ENCODE data around the gene PTPRD. TPM values are rescaled to one million over a fixed set of nuclear protein-coding genes. Genes with fewer than 3 reads are reported as not detected.
A peak's percentile ranks its signal among the peaks of the same experiment; 100 is the strongest.

The PTPRD gene
- total RNA-seq, 2 experiments from 2014 or later: 0.03 TPM; not detected in 1

GRCh38 chr9:9743822-9744221 is 869.0 kb downstream of the PTPRD start:
- no peak for TF ChIP-seq EZH2phosphoT487 (IDR thresholded peaks at IDR 0.05; ENCODE audit: borderline replicate concordance, low read depth, low read length)
- H2AFZ ChIP-seq (ENCODE audit: low read length): no peak overlapping the region

DNA sequence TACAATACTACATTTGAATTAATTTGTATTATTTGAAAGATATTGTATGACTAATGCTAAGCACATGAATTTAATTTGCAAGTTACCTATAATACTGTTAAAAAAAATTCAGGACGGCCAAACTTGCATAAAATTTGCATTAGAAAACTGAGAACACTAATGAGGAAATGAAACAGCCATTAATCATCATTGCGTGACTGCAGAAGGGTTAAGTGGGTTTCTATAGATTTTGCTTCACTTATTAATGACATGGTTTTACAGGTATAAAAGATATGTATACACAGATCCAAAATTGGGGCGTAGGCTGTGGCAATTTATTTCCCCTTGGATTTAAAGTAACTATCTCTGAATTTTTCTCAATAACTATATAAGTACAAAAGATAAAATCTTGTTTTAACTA is 882.6 kb downstream of the PTPRD start:
- intact Hi-C loops (cut with micrococcal nuclease; ENCODE audit: unreplicated experiment): no loop called here

More at GRCh38 chr9:9743822-9744221, 869.0 kb downstream of the PTPRD start:
- H3K27ac ChIP-seq (ENCODE audit: low read depth, low read length, poor library complexity, severe bottlenecking): no peak overlapping the region
- ChIA-PET CTCF (ENCODE audit: unreplicated experiment) (no interaction called here), POLR2A (interaction anchor here (0.6 kb wide), 1 partner anchor 14 kb away, joined by 3 read pairs; no protein-coding TSS in a partner anchor)
- intact Hi-C loops (cut with micrococcal nuclease; ENCODE audit: unreplicated experiment): no loop called here
- peaks cover 19% of the 10 kb centered on the region for H3K4me1 ChIP-seq (ENCODE audit: insufficient read depth, low read length, poor library complexity, severe bottlenecking)
- no peaks in the 10 kb centered on the region; the same call in 1 of the 2 replicates for H3K9me2 ChIP-seq (ENCODE audit: insufficient read depth, low read length)
- no TSS peak for BruUV-seq (replicated peaks)
- no peaks in the 10 kb centered on the region for H4K20me1 ChIP-seq (ENCODE audit: insufficient read depth, low read length)
- H3K4me2 ChIP-seq (ENCODE audit: low read length): no peak overlapping the region
- H3K36me3 ChIP-seq (ENCODE audit: insufficient read depth, low read length): no peaks in the 10 kb centered on the region
- no peaks in the 10 kb centered on the region for H3K79me2 ChIP-seq (ENCODE audit: insufficient read depth, low read depth, low read length)
- no peak overlapping the region for H3K4me3 ChIP-seq (ENCODE audit: low read depth, low read length, poor library complexity, severe bottlenecking)
- H3K9me3 ChIP-seq (ENCODE audit: low read length): no peaks in the 10 kb centered on the region
- no peak for DNase-seq (ENCODE audit: low spot score)

GRCh38 chr9:9729082-9729481 is 883.7 kb downstream of the PTPRD start:
- TF ChIP-seq EZH2phosphoT487 (IDR thresholded peaks at IDR 0.05; ENCODE audit: borderline replicate concordance, low read depth, low read length): no peak
- TF ChIP-seq, protein P1, sequence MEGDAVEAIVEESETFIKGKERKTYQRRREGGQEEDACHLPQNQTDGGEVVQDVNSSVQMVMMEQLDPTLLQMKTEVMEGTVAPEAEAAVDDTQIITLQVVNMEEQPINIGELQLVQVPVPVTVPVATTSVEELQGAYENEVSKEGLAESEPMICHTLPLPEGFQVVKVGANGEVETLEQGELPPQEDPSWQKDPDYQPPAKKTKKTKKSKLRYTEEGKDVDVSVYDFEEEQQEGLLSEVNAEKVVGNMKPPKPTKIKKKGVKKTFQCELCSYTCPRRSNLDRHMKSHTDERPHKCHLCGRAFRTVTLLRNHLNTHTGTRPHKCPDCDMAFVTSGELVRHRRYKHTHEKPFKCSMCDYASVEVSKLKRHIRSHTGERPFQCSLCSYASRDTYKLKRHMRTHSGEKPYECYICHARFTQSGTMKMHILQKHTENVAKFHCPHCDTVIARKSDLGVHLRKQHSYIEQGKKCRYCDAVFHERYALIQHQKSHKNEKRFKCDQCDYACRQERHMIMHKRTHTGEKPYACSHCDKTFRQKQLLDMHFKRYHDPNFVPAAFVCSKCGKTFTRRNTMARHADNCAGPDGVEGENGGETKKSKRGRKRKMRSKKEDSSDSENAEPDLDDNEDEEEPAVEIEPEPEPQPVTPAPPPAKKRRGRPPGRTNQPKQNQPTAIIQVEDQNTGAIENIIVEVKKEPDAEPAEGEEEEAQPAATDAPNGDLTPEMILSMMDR (conservative IDR thresholded peaks at IDR 0.05; ENCODE audit: low read length): no peak
- CTCF ChIA-PET (ENCODE audit: unreplicated experiment): no interaction called here
- no peak overlapping the region for H3K4me3 ChIP-seq (ENCODE audit: low read depth, low read length, poor library complexity, severe bottlenecking)
- H2AFZ ChIP-seq (ENCODE audit: low read length): no peak overlapping the region
- no peak overlapping the region for H3K27ac ChIP-seq (ENCODE audit: low read depth, low read length, poor library complexity, severe bottlenecking)
- no peaks in the 10 kb centered on the region for H4K20me1 ChIP-seq (ENCODE audit: insufficient read depth, low read length)
- intact Hi-C loops (cut with micrococcal nuclease; ENCODE audit: unreplicated experiment): loop anchor here (5.0 kb wide), 1 partner anchor 117 kb away; no protein-coding TSS in a partner anchor
- no peaks in the 10 kb centered on the region for H3K79me2 ChIP-seq (ENCODE audit: insufficient read depth, low read depth, low read length)
- H3K4me1 ChIP-seq (ENCODE audit: insufficient read depth, low read length, poor library complexity, severe bottlenecking): peaks cover 25% of the 10 kb centered on the region
- H3K36me3 ChIP-seq (ENCODE audit: insufficient read depth, low read length): no peaks in the 10 kb centered on the region
- H3K9me3 ChIP-seq (ENCODE audit: low read length): no peaks in the 10 kb centered on the region
- no peak for DNase-seq (ENCODE audit: low spot score)
- POLR2A ChIA-PET: interaction anchor here (0.7 kb wide), 2 partner anchors 152 to 187 kb away, joined by 3 read pairs; no protein-coding TSS in a partner anchor
- BruUV-seq (replicated peaks): no TSS peak
- H3K4me2 ChIP-seq (ENCODE audit: low read length): no peak overlapping the region
- no peaks in the 10 kb centered on the region for H3K9me2 ChIP-seq (ENCODE audit: insufficient read depth, low read length)

More for the DNA sequence above, 882.6 kb downstream of the PTPRD start:
- no peak overlapping the region for H3K4me3 ChIP-seq (ENCODE audit: low read depth, low read length, poor library complexity, severe bottlenecking)
- H3K9me2 ChIP-seq (ENCODE audit: insufficient read depth, low read length): no peaks in the 10 kb centered on the region
- no peaks in the 10 kb centered on the region for H3K79me2 ChIP-seq (ENCODE audit: insufficient read depth, low read depth, low read length)
- H2AFZ ChIP-seq (ENCODE audit: low read length): no peak overlapping the region
- DNase-seq (ENCODE audit: low spot score): peak; percentile 37
- H3K27ac ChIP-seq (ENCODE audit: low read depth, low read length, poor library complexity, severe bottlenecking): no peak overlapping the region
- TF ChIP-seq, protein P1 (conservative IDR thresholded peaks at IDR 0.05; ENCODE audit: low read length): no peak
- TF ChIP-seq EZH2phosphoT487 (IDR thresholded peaks at IDR 0.05; ENCODE audit: borderline replicate concordance, low read depth, low read length): no peak
- POLR2A ChIA-PET: no interaction called here
- H3K4me2 ChIP-seq (ENCODE audit: low read length): no peak overlapping the region; the same call in 1 of the 2 replicates
- H3K4me1 ChIP-seq (ENCODE audit: insufficient read depth, low read length, poor library complexity, severe bottlenecking): peaks cover 25% of the 10 kb centered on the region
- no peaks in the 10 kb centered on the region for H3K9me3 ChIP-seq (ENCODE audit: low read length)
- no peaks in the 10 kb centered on the region for H4K20me1 ChIP-seq (ENCODE audit: insufficient read depth, low read length)
- no TSS peak for BruUV-seq (replicated peaks)
- no peaks in the 10 kb centered on the region for H3K36me3 ChIP-seq (ENCODE audit: insufficient read depth, low read length)
- CTCF ChIA-PET (ENCODE audit: unreplicated experiment): no interaction called here

Measured in OCI-LY7 (cell line).